Activated CD8-positive, alpha-beta memory T cell treated with anti-CD3 and anti-CD28 coated beads, Interleukin-2, amount 50 U/mL, for 4 hours (primary cell): ENCODE results near the gene KLHL24.
"Not testable (repeated sequence)": the region's sequence is repeated elsewhere in the genome, so short reads cannot be mapped to it uniquely, and the experiment has no call there.

Experiments used
- DNase-seq: peaks from one replicate; pipeline ENCODE4 v3.0.0-alpha.2; 2020

Gene KLHL24

GRCh38 chr3:183635431-183636220 is at the start of gene KLHL24:
TSS of gene KLHL24 (plus strand) at chr3:183635623. CDS start at chr3:183650357, 14,734 bp downstream.
- DNase-seq: peak; percentile 89

GRCh38 chr3:183586477-183586876 is 48.9 kb upstream of the KLHL24 start:
- DNase-seq: no peak

- DNase-seq: no peak
Measured at GRCh38 chr3:183587336-183587735, 48.1 kb upstream of the KLHL24 start.

GRCh38 chr3:183590442-183590841 is 45.0 kb upstream of the KLHL24 start:
- no peak for DNase-seq

- no peak for DNase-seq
Measured at GRCh38 chr3:183591881-183592521, 43.4 kb upstream of the KLHL24 start.

GRCh38 chr3:183592821-183593220 is 42.6 kb upstream of the KLHL24 start:
- DNase-seq: no peak

GRCh38 chr3:183594636-183595035 is 40.8 kb upstream of the KLHL24 start:
- no peak for DNase-seq

- DNase-seq: no peak
Measured at GRCh38 chr3:183597959-183598358, 37.5 kb upstream of the KLHL24 start.

GRCh38 chr3:183611326-183611725 is 24.1 kb upstream of the KLHL24 start:
- DNase-seq: not testable (repeated sequence)

GRCh38 chr3:183613366-183614285 is 21.8 kb upstream of the KLHL24 start:
- DNase-seq: no peak

- DNase-seq: no peak
Measured at GRCh38 chr3:183618542-183618941, 16.9 kb upstream of the KLHL24 start.

- DNase-seq: no peak
Measured at GRCh38 chr3:183619010-183619409, 16.4 kb upstream of the KLHL24 start.

GRCh38 chr3:183619624-183620251 is 15.7 kb upstream of the KLHL24 start:
- DNase-seq: no peak

GRCh38 chr3:183620252-183620628 is 15.2 kb upstream of the KLHL24 start:
- DNase-seq: no peak

GRCh38 chr3:183622473-183622872 is 12.9 kb upstream of the KLHL24 start:
- not testable (repeated sequence) for DNase-seq

- DNase-seq: no peak
Measured at GRCh38 chr3:183626877-183627594, 8.4 kb upstream of the KLHL24 start.

GRCh38 chr3:183629546-183630301 is 5.7 kb upstream of the KLHL24 start:
- DNase-seq: no peak

- DNase-seq: no peak
Measured at GRCh38 chr3:183631715-183632114, 3.7 kb upstream of the KLHL24 start.

- DNase-seq: not testable (repeated sequence)
Measured at GRCh38 chr3:183632725-183633124, 2.7 kb upstream of the KLHL24 start.

- DNase-seq: no peak
Measured at GRCh38 chr3:183634707-183635106, 716 bp upstream of the KLHL24 start.

- DNase-seq: no peak
Measured at GRCh38 chr3:183635107-183635430, 354 bp upstream of the KLHL24 start.
